OCI-LY7 (cell line): Measurements from ENCODE around the gene PHACTR2. TPM values are rescaled to one million over a fixed set of nuclear protein-coding genes. Genes with fewer than 3 reads are reported as not detected.

ENCODE experiments used
- BruUV-seq: library from RNA; stranded (reverse); fragments of 400-500 nt; replicated peaks from 2 replicates; lab custom pipeline; 2021; lab: Mats Ljungman, UMichigan
- CTCF ChIA-PET: fragments of 300-600 bp; sonication (Branson Sonifier 250); formaldehyde crosslinking; loops from one replicate; lab custom pipeline; 2022; ENCODE audit warnings: antibody characterized with exemption; ENCODE audit not compliant: unreplicated experiment; lab: Charles Lee
- POLR2A ChIA-PET: fragments of 300-600 bp; sonication (Branson Sonifier 250); formaldehyde crosslinking; loops from one replicate; lab custom pipeline; 2022; ENCODE audit warnings: antibody characterized with exemption; lab: Charles Lee
- DNase-seq: peaks from one replicate; pipeline ENCODE4 v3.0.0-alpha.2; 2015; ENCODE audit warnings: low spot score
- H2AFZ ChIP-seq: fragments of 200-600 bp; sonication (generic), shearing (Covaris generic); 2 replicates; pipeline ENCODE4 v1.6.1; 2014; ENCODE audit warnings: mild to moderate bottlenecking, antibody characterized with exemption, low read length, moderate library complexity
- H3K27ac ChIP-seq: fragments of 200-600 bp; sonication (generic); 2 replicates; pipeline ENCODE4 v1.5.1; 2014; ENCODE audit warnings: mixed run types, low read depth, mild to moderate bottlenecking, moderate library complexity, low read length, inconsistent platforms; ENCODE audit not compliant: poor library complexity, severe bottlenecking
- H3K36me3 ChIP-seq: fragments of 200-600 bp; sonication (generic); 2 replicates; pipeline ENCODE4 v1.6.1; 2014; ENCODE audit warnings: mild to moderate bottlenecking, antibody characterized with exemption, low read length, moderate library complexity, mixed read lengths; ENCODE audit not compliant: insufficient read depth
- H3K4me1 ChIP-seq: fragments of 200-600 bp; sonication (generic); 2 replicates; pipeline ENCODE4 v1.5.1; 2014; ENCODE audit warnings: mild to moderate bottlenecking, low read length; ENCODE audit not compliant: insufficient read depth, poor library complexity, severe bottlenecking
- H3K4me2 ChIP-seq: fragments of 200-600 bp; sonication (generic); 2 replicates; pipeline ENCODE4 v1.6.1; 2014; ENCODE audit warnings: mild to moderate bottlenecking, low read length
- H3K4me3 ChIP-seq: fragments of 200-600 bp; sonication (generic); 2 replicates; pipeline ENCODE4 v1.5.1; 2014; ENCODE audit warnings: mild to moderate bottlenecking, low read depth, low read length; ENCODE audit not compliant: poor library complexity, severe bottlenecking
- H3K79me2 ChIP-seq: fragments of 200-600 bp; sonication (generic); 2 replicates; pipeline ENCODE4 v1.6.1; 2016; ENCODE audit warnings: low read depth, mild to moderate bottlenecking, low read length, moderate library complexity, mixed read lengths; ENCODE audit not compliant: insufficient read depth
- H3K9me2 ChIP-seq: fragments of 200-600 bp; sonication (generic); 2 replicates; pipeline ENCODE4 v1.6.1; 2016; ENCODE audit warnings: mild to moderate bottlenecking, low read length, mixed read lengths; ENCODE audit not compliant: insufficient read depth
- H3K9me3 ChIP-seq: fragments of 200-600 bp; sonication (generic); 2 replicates; pipeline ENCODE4 v1.6.1; 2014; ENCODE audit warnings: mild to moderate bottlenecking, mixed run types, low read length, mixed read lengths
- H4K20me1 ChIP-seq: fragments of 200-600 bp; sonication (generic); 2 replicates; pipeline ENCODE4 v1.6.1; 2014; ENCODE audit warnings: mild to moderate bottlenecking, antibody characterized with exemption, low read length, moderate library complexity, mixed read lengths; ENCODE audit not compliant: insufficient read depth
- CTCF ChIP-seq: fragments of 200-600 bp; sonication (generic); conservative IDR thresholded peaks from 2 replicates; pipeline ENCODE4 v1.5.1; 2014; ENCODE audit warnings: mild to moderate bottlenecking, antibody characterized with exemption, low read length, moderate library complexity, mixed read lengths
- EZH2phosphoT487 ChIP-seq: fragments of 200-600 bp; sonication (generic); IDR thresholded peaks from 2 replicates; pipeline ENCODE4 v1.6.1; 2018; ENCODE audit warnings: low read depth, borderline replicate concordance, mild to moderate bottlenecking, mixed run types, antibody characterized with exemption, low read length, moderate library complexity, mixed read lengths
- intact Hi-C: fragments of 100-400 bp; cut with micrococcal nuclease; formaldehyde crosslinking; loops from one replicate; pipeline ENCODE4 v1.10.0; 2022; ENCODE audit not compliant: unreplicated experiment
- total RNA-seq, 2 experiments: library from RNA; depleted of rRNA in 1 of 2; stranded (reverse); fragments of >200 nt in 1 of 2; shearing (Covaris generic) in 1 of 2; gene quantifications; 2 replicates each; pipeline ENCODE4 v1.2.3, GENCODE V29; 2014 to 2022

PHACTR2 gene
- total RNA-seq, 2 experiments from 2014 or later, result 0.06 to 5.4 TPM

- intact Hi-C loops, result no loop called here
- H3K4me1 ChIP-seq, result no peaks in the 10 kb centered on the region
- no peak overlapping the region for H3K4me3 ChIP-seq
- TF ChIP-seq EZH2phosphoT487, result no peak
- TF ChIP-seq CTCF, result no peak
- no peak for DNase-seq
- no peaks in the 10 kb centered on the region for H3K9me3 ChIP-seq
- H3K79me2 ChIP-seq, result no peaks in the 10 kb centered on the region
- ChIA-PET CTCF (no interaction called here), POLR2A (interaction anchor here (1.2 kb wide), 1 partner anchor 47 kb away, joined by 3 read pairs; no protein-coding TSS in a partner anchor)
- no TSS peak for BruUV-seq
- H3K36me3 ChIP-seq, result no peaks in the 10 kb centered on the region
- no peak overlapping the region for H2AFZ ChIP-seq
- H3K27ac ChIP-seq, result no peak overlapping the region
- H4K20me1 ChIP-seq, result no peaks in the 10 kb centered on the region
- no peaks in the 10 kb centered on the region for H3K9me2 ChIP-seq
- no peak overlapping the region for H3K4me2 ChIP-seq
These were observed 24.9 kb upstream of the PHACTR2 start for GRCh38 chr6:143652841-143653331.

- no TSS peak for BruUV-seq
- H3K79me2 ChIP-seq, result no peaks in the 10 kb centered on the region
- no peak overlapping the region for H3K4me3 ChIP-seq
- no peaks in the 10 kb centered on the region for H3K9me2 ChIP-seq
- no peak overlapping the region for H2AFZ ChIP-seq
- POLR2A ChIA-PET, result no interaction called here
- H3K4me1 ChIP-seq, result no peaks in the 10 kb centered on the region
- H3K9me3 ChIP-seq, result no peaks in the 10 kb centered on the region
- H3K4me2 ChIP-seq, result no peak overlapping the region
- DNase-seq, result no peak
- H3K27ac ChIP-seq, result no peak overlapping the region
- intact Hi-C loops, result no loop called here
- CTCF ChIA-PET, result no interaction called here
- no peaks in the 10 kb centered on the region for H4K20me1 ChIP-seq
- TF ChIP-seq CTCF (no peak), EZH2phosphoT487 (no peak)
- no peaks in the 10 kb centered on the region for H3K36me3 ChIP-seq
These were observed 22.2 kb upstream of the PHACTR2 start for GRCh38 chr6:143655541-143655940.

GRCh38 chr6:143656026-143656425 lies 21.7 kb upstream of the PHACTR2 start:
- Histone ChIP-seq H3K4me3 (no peak overlapping the region), H3K4me2 (no peak overlapping the region), H3K79me2 (no peaks in the 10 kb centered on the region), H3K9me3 (no peaks in the 10 kb centered on the region), H3K27ac (no peak overlapping the region), H4K20me1 (no peaks in the 10 kb centered on the region), H2AFZ (no peak overlapping the region), H3K4me1 (no peaks in the 10 kb centered on the region), H3K36me3 (no peaks in the 10 kb centered on the region), H3K9me2 (no peaks in the 10 kb centered on the region)
- intact Hi-C loops, result no loop called here
- ChIA-PET CTCF (no interaction called here), POLR2A (no interaction called here)
- DNase-seq, result no peak
- BruUV-seq, result no TSS peak
- no peak for TF ChIP-seq CTCF
- no peak for TF ChIP-seq EZH2phosphoT487
